Activated CD4-positive, alpha-beta memory T cell treated with anti-CD3 and anti-CD28 coated beads, Interleukin-2, amount 10 ng/mL, durations not matched to agents 7 days and 5 days (primary cell): ENCODE results near the gene TSPAN9. TPM values are rescaled to one million over a fixed set of nuclear protein-coding genes. Genes with fewer than 3 reads are reported as not detected.

ENCODE experiments used
- total RNA-seq, 2 experiments: library from RNA; stranded (reverse); gene quantifications; one replicate each; pipeline ENCODE4 v1.2.3, GENCODE V29; 2021

TSPAN9 gene
- total RNA-seq, 2 experiments from 2014 or later: 0.18 to 0.28 TPM

Other genes with a start within 250 kb of the TSPAN9 start
- gene NRIP2, start 242.3 kb upstream of the TSPAN9 start, total RNA-seq: not detected
- under 1 TPM in 1 of 2 experiments, not detected in 1; 0.20 TPM for gene TEX52, start 220.3 kb upstream of the TSPAN9 start, total RNA-seq
- gene FOXM1, start 200.2 kb upstream of the TSPAN9 start, total RNA-seq: 100 to 1,000 TPM; 102 to 109 TPM
- gene RHNO1, start 200.2 kb upstream of the TSPAN9 start, total RNA-seq: 10 to 100 TPM; 65.3 to 70.6 TPM
- 1 to 10 TPM; 8.4 to 8.8 TPM for gene TULP3, start 186.5 kb upstream of the TSPAN9 start, total RNA-seq
- under 1 TPM; 0.68 to 0.83 TPM for gene TEAD4, start 118.0 kb upstream of the TSPAN9 start, total RNA-seq